GM12864 (cell line): ENCODE results near the gene HIBADH.

Source experiments
- DNase-seq: peaks from one replicate; pipeline ENCODE4 v3.0.0-alpha.2; 2011; ENCODE audit warnings: low read depth
- H3K4me3 ChIP-seq: 2 replicates; pipeline ENCODE4 v1.5.1; 2011; ENCODE audit warnings: mild to moderate bottlenecking, low read depth, low read length, control low read depth
- CTCF ChIP-seq: IDR thresholded peaks from 2 replicates; pipeline ENCODE4 v1.5.1; 2011; ENCODE audit warnings: low read depth, mild to moderate bottlenecking, moderate library complexity, low read length, control low read depth, inconsistent platforms; ENCODE audit errors: missing control alignments

HIBADH gene

GRCh38 chr7:27487509-27487908 lies 175.2 kb downstream of the HIBADH start:
- DNase-seq: no peak
- H3K4me3 ChIP-seq: no peak overlapping the region
- TF ChIP-seq CTCF: no peak

- H3K4me3 ChIP-seq: no peak overlapping the region
- TF ChIP-seq CTCF: no peak
- DNase-seq: no peak
Observed at GRCh38 chr7:27484451-27484850, 178.2 kb downstream of the HIBADH start.

GRCh38 chr7:27482219-27482618 lies 180.5 kb downstream of the HIBADH start:
- no peak for DNase-seq
- no peak overlapping the region for H3K4me3 ChIP-seq
- no peak for TF ChIP-seq CTCF

- DNase-seq: no peak
- TF ChIP-seq CTCF: no peak
- no peak overlapping the region for H3K4me3 ChIP-seq
Observed at GRCh38 chr7:27478556-27478955, 184.1 kb downstream of the HIBADH start.

GRCh38 chr7:27478084-27478483 lies 184.6 kb downstream of the HIBADH start:
- no peak overlapping the region for H3K4me3 ChIP-seq
- no peak for DNase-seq
- no peak for TF ChIP-seq CTCF

GRCh38 chr7:27476493-27476892 lies 186.2 kb downstream of the HIBADH start:
- no peak for TF ChIP-seq CTCF
- no peak overlapping the region for H3K4me3 ChIP-seq
- DNase-seq: no peak
